Progenitor cell of endocrine pancreas (in vitro differentiated cells): ENCODE data around the gene HOXC6. TPM values are rescaled to one million over a fixed set of nuclear protein-coding genes. Genes with fewer than 3 reads are reported as not detected.

ENCODE experiments used
- DNase-seq: peaks from one replicate; pipeline ENCODE4 v3.0.0; 2021; ENCODE audit warnings: low spot score; ENCODE audit not compliant: unreplicated experiment
- H3K27ac Mint-ChIP-seq: 2 replicates; pipeline ENCODE4 v1.8.0; 2021; ENCODE audit warnings: mild to moderate bottlenecking, moderate library complexity, mixed read lengths
- H3K27me3 Mint-ChIP-seq: 2 replicates; pipeline ENCODE4 v1.8.0; 2021; ENCODE audit warnings: mixed read lengths
- H3K36me3 Mint-ChIP-seq: 2 replicates; pipeline ENCODE4 v1.8.0; 2022; ENCODE audit warnings: mixed read lengths; ENCODE audit not compliant: insufficient read depth
- H3K4me1 Mint-ChIP-seq: 2 replicates; pipeline ENCODE4 v1.8.0; 2021; ENCODE audit warnings: low read depth, mixed read lengths
- H3K4me3 Mint-ChIP-seq: 2 replicates; pipeline ENCODE4 v1.8.0; 2021; ENCODE audit warnings: low read depth, mild to moderate bottlenecking, moderate library complexity, mixed read lengths
- H3K9me3 Mint-ChIP-seq: 2 replicates; pipeline ENCODE4 v1.8.0; 2021; ENCODE audit warnings: low read depth, mixed read lengths
- CTCF ChIP-seq: fragments of 200-600 bp; sonication (generic); IDR thresholded peaks from one replicate; pipeline ENCODE4 v1.5.0; 2021; ENCODE audit warnings: antibody characterized with exemption, mild to moderate bottlenecking; ENCODE audit not compliant: unreplicated experiment
- total RNA-seq: library from RNA; stranded (reverse); gene quantifications from 2 replicates; pipeline ENCODE4 v1.2.1, GENCODE V29; 2021

Gene HOXC6
- total RNA-seq, 1 donor from 2014 or later, result 0.17 TPM

- no peak for DNase-seq
- H3K9me3 Mint-ChIP-seq, result no peaks in the 10 kb centered on the region
- peaks cover 85% of the 10 kb centered on the region for H3K27me3 Mint-ChIP-seq
- H3K4me1 Mint-ChIP-seq, result peaks cover 13% of the 10 kb centered on the region
- H3K36me3 Mint-ChIP-seq, result no peaks in the 10 kb centered on the region
- no peak overlapping the region for H3K27ac Mint-ChIP-seq
- H3K4me3 Mint-ChIP-seq, result no peak overlapping the region
- no peak for TF ChIP-seq CTCF
Measured at GRCh38 chr12:54037360-54038283, 9.4 kb downstream of the HOXC6 start.

- H3K27ac Mint-ChIP-seq, result no peak overlapping the region
- no peaks in the 10 kb centered on the region for H3K36me3 Mint-ChIP-seq
- peaks cover 12% of the 10 kb centered on the region for H3K4me1 Mint-ChIP-seq
- H3K9me3 Mint-ChIP-seq, result no peaks in the 10 kb centered on the region
- H3K27me3 Mint-ChIP-seq, result peaks cover 89% of the 10 kb centered on the region
- H3K4me3 Mint-ChIP-seq, result peak overlapping the region; percentile 24
- no peak for DNase-seq
- TF ChIP-seq CTCF, result no peak
Measured at GRCh38 chr12:54038284-54038870, 10.1 kb downstream of the HOXC6 start.

- no peaks in the 10 kb centered on the region for H3K36me3 Mint-ChIP-seq
- TF ChIP-seq CTCF, result no peak
- no peak overlapping the region for H3K4me3 Mint-ChIP-seq
- no peak for DNase-seq
- no peaks in the 10 kb centered on the region for H3K9me3 Mint-ChIP-seq
- peaks cover 12% of the 10 kb centered on the region for H3K4me1 Mint-ChIP-seq
- peaks cover 92% of the 10 kb centered on the region for H3K27me3 Mint-ChIP-seq
- H3K27ac Mint-ChIP-seq, result no peak overlapping the region
Measured at GRCh38 chr12:54038871-54039414, 10.7 kb downstream of the HOXC6 start.

- H3K4me3 Mint-ChIP-seq, result no peak overlapping the region
- H3K27ac Mint-ChIP-seq, result no peak overlapping the region
- DNase-seq, result no peak
- H3K4me1 Mint-ChIP-seq, result peaks cover 12% of the 10 kb centered on the region
- peaks cover 94% of the 10 kb centered on the region for H3K27me3 Mint-ChIP-seq
- H3K9me3 Mint-ChIP-seq, result no peaks in the 10 kb centered on the region
- no peak for TF ChIP-seq CTCF
- no peaks in the 10 kb centered on the region for H3K36me3 Mint-ChIP-seq
Measured at GRCh38 chr12:54039417-54040147, 11.3 kb downstream of the HOXC6 start.

- TF ChIP-seq CTCF, result no peak
- no peak overlapping the region for H3K27ac Mint-ChIP-seq
- no peaks in the 10 kb centered on the region for H3K36me3 Mint-ChIP-seq
- H3K27me3 Mint-ChIP-seq, result peaks cover 95% of the 10 kb centered on the region
- no peak overlapping the region for H3K4me3 Mint-ChIP-seq
- no peaks in the 10 kb centered on the region for H3K9me3 Mint-ChIP-seq
- H3K4me1 Mint-ChIP-seq, result peaks cover 11% of the 10 kb centered on the region
- no peak for DNase-seq
Measured at GRCh38 chr12:54040148-54040494, 11.9 kb downstream of the HOXC6 start.
